Inferior parietal cortex (tissue), 1 donor: Measurements from ENCODE around the gene ARHGEF7.
"Not testable (repeated sequence)": the region's sequence is repeated elsewhere in the genome, so short reads cannot be mapped to it uniquely, and the experiment has no call there.

ENCODE experiments used
- DNase-seq: peaks from one replicate; pipeline ENCODE4 v3.0.0-alpha.2; 2016; ENCODE audit errors: extremely low spot score

The ARHGEF7 gene

GRCh38 chr13:111168107-111168506 is 53.0 kb downstream of the ARHGEF7 start:
- DNase-seq: no peak

GRCh38 chr13:111171112-111171511 is 56.0 kb downstream of the ARHGEF7 start:
- no peak for DNase-seq

GRCh38 chr13:111171629-111172028 is 56.5 kb downstream of the ARHGEF7 start:
- DNase-seq: no peak

GRCh38 chr13:111174377-111175114 is 59.4 kb downstream of the ARHGEF7 start:
- DNase-seq: no peak

GRCh38 chr13:111175372-111175771 is 60.3 kb downstream of the ARHGEF7 start:
- no peak for DNase-seq

- DNase-seq: no peak
Measured at GRCh38 chr13:111175935-111176334, 60.8 kb downstream of the ARHGEF7 start.

- DNase-seq: no peak
Measured at GRCh38 chr13:111176421-111176820, 61.3 kb downstream of the ARHGEF7 start.

- peak; percentile 50 for DNase-seq
Measured at GRCh38 chr13:111177081-111177711, 62.1 kb downstream of the ARHGEF7 start.

- DNase-seq: no peak
Measured at GRCh38 chr13:111177921-111178320, 62.8 kb downstream of the ARHGEF7 start.

- DNase-seq: no peak
Measured at GRCh38 chr13:111178402-111178801, 63.3 kb downstream of the ARHGEF7 start.

GRCh38 chr13:111179908-111180760 is 65.0 kb downstream of the ARHGEF7 start:
- no peak for DNase-seq

GRCh38 chr13:111181977-111182376 is 66.9 kb downstream of the ARHGEF7 start:
- no peak for DNase-seq

GRCh38 chr13:111183087-111183645 is 68.1 kb downstream of the ARHGEF7 start:
- no peak for DNase-seq

- DNase-seq: no peak
Measured at GRCh38 chr13:111183959-111184358, 68.8 kb downstream of the ARHGEF7 start.

GRCh38 chr13:111184458-111185401 is 69.6 kb downstream of the ARHGEF7 start:
- peak; percentile 36 for DNase-seq

GRCh38 chr13:111186305-111186935 is 71.3 kb downstream of the ARHGEF7 start:
- DNase-seq: no peak

- DNase-seq: no peak
Measured at GRCh38 chr13:111187960-111188541, 72.9 kb downstream of the ARHGEF7 start.

GRCh38 chr13:111189064-111189505 is 74.0 kb downstream of the ARHGEF7 start:
- DNase-seq: not testable (repeated sequence)

- not testable (repeated sequence) for DNase-seq
Measured at GRCh38 chr13:111189516-111189915, 74.4 kb downstream of the ARHGEF7 start.

GRCh38 chr13:111193223-111193622 is 78.1 kb downstream of the ARHGEF7 start:
- not testable (repeated sequence) for DNase-seq
